HG03439 (cell line): Measurements from ENCODE around the gene CLSTN3.

Experiments
- ATAC-seq: cut with Tn5 transposase; IDR thresholded peaks from one replicate; pipeline ENCODE4 v1.9.1; 2021; ENCODE audit warnings: mild to moderate bottlenecking, moderate library complexity; ENCODE audit not compliant: unreplicated experiment

CLSTN3 gene

DNA sequence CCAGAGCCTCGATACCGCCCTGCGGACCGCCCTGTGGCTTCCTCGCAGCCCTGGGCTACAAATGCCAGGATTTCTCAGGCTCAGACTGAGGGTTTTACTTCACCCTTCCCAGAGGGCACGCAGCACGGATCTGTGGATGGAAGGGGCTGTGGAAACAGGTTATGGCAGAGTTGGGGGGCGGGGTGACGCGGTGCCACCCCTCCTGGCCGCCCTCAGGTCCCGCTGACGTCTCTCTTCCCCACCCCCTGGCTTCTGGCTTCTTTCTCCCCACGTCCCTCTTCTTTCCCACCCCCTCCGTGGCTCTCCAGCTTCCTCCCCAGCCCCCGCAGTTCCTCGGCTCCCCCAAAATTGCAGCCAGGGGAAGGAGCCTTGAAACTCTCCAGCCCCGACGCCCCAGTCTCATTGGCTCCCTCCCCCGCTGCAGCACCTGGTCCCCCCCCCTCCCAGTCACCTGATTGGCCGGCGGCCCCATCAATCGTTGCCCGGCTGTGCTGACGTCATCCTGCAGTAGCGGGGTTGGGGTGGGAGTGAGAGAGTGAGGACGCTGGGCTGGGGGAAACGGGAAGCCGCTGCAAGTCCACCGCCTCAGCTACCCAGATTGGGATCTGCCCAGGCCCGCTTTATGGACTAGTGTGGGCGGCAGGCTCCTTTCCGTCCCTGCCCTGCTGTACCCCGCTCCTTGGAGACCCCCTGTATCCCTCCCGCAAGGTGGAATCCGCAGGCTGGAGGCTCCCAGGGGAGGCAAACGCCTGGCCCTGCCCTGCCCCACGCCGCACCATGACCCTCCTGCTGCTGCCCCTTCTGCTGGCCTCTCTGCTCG, at the start of gene CLSTN3:
Gene CLSTN3 (plus strand): TSS at position 500 of the 820 bp plus-strand sequence. CDS start 278 bp downstream, at position 778.
- ATAC-seq = no peak

- no peak for ATAC-seq
Observed at GRCh38 chr12:7081037-7081436, 49.1 kb upstream of the CLSTN3 start.

- ATAC-seq = no peak
Observed at GRCh38 chr12:7083125-7083524, 47.0 kb upstream of the CLSTN3 start.

- no peak for ATAC-seq
Observed at GRCh38 chr12:7089196-7089871, 40.8 kb upstream of the CLSTN3 start.

DNA sequence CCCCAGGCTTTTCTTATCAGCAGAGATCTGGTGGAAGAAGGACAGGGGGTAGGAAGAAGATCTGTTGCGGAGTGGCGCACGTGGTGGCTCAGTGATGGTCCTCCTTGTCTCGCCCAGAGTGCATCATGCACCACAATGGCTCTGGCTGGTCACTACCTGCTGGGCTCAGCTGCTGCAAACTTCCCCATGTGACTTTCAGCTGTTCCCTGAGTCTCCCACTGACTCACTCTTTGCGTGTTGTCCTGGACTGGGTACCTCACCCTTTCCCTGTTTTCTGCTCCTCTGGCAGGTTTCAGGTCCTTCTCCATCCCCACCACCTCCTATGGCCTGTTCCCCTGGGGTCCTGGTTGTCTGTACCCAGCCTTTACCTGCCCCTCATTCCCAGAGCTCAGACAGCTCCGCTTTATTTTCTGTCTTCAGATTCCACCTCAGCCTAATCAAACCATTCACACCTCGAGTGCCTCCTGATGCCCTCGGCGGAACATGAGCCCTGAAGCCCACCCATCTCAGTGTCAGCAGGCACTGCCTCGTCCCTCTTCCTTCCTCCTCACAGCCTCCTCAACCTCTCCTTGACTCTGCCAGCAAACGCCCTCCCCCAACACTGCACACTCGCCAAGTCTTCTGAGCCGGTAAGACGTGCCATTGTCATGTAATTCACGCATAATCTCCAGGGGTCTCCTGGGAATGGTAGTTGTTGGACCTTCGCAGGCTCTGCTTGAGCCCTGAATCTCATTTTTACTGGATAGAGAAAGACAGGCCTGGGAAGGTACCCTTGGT, 39.8 kb upstream of the CLSTN3 start:
- ATAC-seq = no peak

DNA sequence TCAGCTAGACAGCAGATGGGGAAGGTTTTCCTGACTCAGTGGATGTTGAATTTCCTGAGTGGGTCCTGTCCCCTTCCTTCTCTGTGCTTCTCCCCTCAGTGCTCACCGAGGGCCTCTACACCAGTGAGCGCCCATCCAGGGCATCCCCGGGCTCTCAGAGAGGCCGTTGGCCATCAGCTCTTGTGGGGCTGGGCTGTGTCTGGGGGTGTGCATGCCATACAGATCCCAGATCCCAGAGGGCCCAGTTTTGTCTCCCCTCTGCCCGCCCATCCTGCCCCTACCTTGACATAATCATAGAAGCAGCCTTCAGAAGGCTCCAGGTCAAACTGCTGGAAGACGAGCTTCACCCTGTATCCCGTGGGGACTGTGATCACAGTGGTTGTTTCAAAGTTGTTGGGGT, 39.0 kb upstream of the CLSTN3 start:
- no peak for ATAC-seq

- no peak for ATAC-seq
Observed at GRCh38 chr12:7091660-7092228, 38.4 kb upstream of the CLSTN3 start.

- ATAC-seq = no peak
Observed at GRCh38 chr12:7092229-7092985, 37.8 kb upstream of the CLSTN3 start, which contains the start of gene C1R. Gene C1R (minus strand): TSS chr12:7092445. CDS start chr12:7092388, 57 bp downstream.

DNA sequence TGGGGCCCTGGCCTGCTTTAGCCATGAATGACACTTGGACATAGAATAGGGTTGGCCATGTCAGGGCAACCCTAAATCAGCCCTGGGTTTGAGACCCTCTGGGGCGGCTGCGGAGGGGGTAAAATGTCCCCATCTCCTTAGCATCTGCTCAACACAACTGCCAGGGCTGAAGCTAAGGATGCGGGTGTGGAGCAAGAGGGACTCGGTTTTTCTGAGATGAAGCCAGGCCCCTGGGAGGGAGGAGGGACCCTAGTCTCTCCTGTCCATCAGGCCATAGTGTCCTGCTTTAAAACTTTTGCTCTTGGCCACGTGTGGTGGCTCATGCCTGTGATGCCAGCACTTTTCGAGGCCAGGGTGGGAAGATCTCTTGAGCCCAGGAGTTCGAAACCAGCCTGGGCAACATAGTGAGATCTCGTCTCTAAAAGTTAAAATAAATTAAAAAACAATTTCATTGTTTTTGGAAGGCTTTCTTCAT, 37.1 kb upstream of the CLSTN3 start:
- ATAC-seq = no peak

DNA sequence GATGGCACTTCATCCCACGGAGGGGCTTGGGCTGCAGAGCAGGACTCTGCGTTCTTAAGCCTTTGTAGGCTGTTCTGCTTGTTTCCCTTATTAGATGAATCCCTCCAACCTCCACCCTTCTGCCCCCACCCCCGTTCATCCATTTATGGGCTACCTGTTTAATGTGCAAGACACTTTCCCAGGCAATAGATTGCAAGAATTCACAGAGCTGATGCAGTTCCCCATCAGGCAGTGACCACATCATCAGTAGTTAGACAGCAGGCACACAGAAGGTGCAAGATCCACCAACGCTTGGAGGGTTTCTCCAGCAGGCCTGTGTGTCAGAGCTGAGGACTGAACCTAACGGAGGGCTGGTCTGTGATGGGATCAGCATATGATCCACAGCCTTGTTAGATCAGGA, 36.7 kb upstream of the CLSTN3 start:
- no peak for ATAC-seq

- ATAC-seq = no peak
Observed at GRCh38 chr12:7093892-7094291, 36.3 kb upstream of the CLSTN3 start.

- ATAC-seq = no peak
Observed at GRCh38 chr12:7096006-7096932, 33.9 kb upstream of the CLSTN3 start.

GRCh38 chr12:7096979-7097378, 33.2 kb upstream of the CLSTN3 start:
- ATAC-seq = no peak

- ATAC-seq = no peak
Observed at GRCh38 chr12:7099290-7099996, 30.7 kb upstream of the CLSTN3 start.

- no peak for ATAC-seq
Observed at GRCh38 chr12:7100239-7100638, 29.9 kb upstream of the CLSTN3 start.

DNA sequence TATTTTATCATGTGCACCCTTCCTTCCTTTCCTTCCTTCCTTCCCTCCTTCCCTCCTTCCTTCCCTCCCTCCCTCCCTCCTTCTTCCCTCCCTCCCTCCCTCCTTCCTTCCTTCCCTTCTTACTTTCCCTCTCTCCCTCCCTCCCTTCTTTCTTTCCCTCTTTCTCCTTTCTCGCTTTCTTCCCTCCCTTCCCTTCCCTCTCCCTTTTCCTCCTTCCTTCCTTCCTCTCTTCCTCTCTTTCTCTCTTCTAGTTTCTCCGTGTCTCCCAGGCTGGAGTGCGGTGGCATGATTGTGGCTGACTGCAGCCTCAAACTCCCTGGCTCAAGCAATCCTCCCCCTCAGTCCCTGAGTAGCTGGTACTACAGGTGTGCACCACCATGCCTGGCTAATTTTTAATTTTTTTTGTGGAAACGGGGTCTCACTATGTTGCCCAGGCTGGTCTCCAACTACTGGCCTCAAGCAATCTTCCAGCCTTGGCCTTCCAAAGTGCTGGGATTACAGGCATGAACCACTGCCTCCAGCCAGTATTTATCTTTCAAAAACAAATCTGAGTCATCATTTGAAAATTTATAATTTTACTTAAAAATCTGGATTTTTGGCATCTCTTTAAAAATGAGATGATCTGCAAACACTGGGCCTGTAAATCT, 29.0 kb upstream of the CLSTN3 start:
- no peak for ATAC-seq

- ATAC-seq = no peak
Observed at GRCh38 chr12:7101694-7102131, 28.5 kb upstream of the CLSTN3 start.

- no peak for ATAC-seq
Observed at GRCh38 chr12:7102582-7102981, 27.6 kb upstream of the CLSTN3 start.
